ENCODE results near the gene IQCH.

IQCH gene

GRCh38 chr15:67303490-67304363, 49.1 kb downstream of the IQCH start:
- peak in 1 of 2 experiments; percentile 54 for DNase-seq

- peak; percentile 28 to 34 for DNase-seq
These were observed 50.2 kb downstream of the IQCH start for GRCh38 chr15:67304778-67305177.

DNA sequence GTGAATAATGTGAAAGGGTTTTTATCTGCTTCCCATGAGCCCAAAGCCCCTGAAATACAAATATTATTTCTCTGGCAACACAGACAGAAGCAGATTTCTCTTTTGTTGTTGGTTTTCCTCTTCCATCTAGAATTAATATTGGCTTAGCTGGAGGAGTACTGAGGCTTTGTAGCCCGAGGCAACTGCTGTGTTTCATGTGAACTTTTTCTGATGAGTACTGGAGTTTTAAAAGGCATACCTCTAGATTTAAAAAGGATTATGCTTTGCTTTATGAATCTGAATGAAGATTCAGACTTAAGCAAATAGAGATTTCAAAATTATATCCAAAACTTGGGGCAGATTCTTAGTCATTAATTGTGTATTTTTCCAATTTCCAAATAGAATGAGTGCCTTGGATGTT, 50.9 kb downstream of the IQCH start:
- no peak for DNase-seq

DNA sequence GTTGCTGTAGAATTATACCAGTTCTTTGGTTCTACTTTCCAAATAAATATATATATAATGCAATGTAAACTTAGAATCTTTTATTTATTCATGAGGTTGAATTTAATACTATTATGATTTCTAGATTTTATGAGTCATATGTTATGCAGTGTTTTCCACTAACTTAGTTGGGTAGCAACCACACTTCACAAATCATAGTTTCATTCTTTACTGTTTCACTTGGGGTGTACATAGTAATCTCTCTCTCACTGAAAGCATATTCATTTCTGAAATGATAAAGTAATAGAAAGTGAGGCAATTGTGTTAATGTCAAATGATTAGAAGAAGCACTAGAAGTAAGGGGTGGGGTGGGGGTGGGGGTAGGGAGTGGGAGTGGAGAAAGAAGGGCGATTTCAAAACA, 52.6 kb downstream of the IQCH start:
- no peak for DNase-seq

DNA sequence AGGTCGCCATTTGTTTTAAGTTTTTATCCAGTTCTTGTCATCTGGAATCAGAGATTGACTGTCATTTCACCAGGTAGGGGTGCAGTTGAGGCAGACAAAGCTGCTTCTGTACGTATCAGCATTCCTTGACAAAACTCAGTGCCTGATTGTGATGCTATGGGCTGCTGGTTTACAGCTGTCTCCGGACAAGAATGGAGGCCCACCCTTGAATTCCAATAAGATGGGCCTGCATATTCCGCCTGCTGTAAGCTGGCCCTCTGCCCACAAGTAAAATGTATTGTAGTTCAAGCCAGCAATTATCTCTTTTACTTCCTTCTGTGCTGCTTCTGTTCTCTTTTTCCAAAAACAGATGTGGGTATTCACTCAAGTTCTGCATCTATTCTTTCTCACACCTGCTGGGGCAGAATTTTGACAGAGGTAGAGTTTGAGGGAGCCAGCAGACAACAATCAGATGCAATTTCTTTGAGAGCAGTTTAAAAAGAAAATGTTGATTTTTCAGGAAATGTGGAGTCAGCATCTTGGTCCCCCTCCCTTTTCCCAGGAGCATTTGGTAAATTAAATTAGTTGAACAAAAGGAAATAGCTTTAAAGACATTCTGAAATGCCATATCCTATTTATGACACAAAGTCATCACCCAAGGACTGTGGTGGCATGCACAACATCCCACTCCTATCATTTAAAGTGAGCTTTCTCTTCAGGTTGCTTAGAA, 53.5 kb downstream of the IQCH start:
- no peak for DNase-seq

- no peak for DNase-seq
These were observed 57.1 kb downstream of the IQCH start for GRCh38 chr15:67311731-67312130.

- DNase-seq = no peak
These were observed 65.4 kb downstream of the IQCH start for GRCh38 chr15:67319961-67320360.

DNA sequence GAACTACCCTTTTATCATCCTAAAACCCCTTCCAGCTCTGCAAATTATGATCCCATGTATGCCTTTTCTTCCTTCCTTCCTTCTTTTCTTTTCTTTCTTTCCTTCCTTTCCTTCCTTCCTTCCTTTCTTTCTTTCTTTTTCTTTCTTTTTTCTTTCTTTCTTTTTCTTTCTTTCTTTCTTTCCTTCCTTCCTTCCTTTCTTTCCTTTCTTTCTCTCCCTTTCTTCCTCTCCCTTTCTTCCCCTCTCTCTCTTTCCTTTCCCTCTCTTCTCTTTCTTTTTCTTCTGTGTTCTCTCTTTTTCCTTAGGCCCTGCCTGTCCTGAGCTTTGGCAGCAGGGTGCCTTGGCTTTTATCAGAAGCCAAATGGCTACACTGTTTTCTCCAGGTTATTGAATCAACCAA, 66.8 kb downstream of the IQCH start:
- no peak for DNase-seq

DNA sequence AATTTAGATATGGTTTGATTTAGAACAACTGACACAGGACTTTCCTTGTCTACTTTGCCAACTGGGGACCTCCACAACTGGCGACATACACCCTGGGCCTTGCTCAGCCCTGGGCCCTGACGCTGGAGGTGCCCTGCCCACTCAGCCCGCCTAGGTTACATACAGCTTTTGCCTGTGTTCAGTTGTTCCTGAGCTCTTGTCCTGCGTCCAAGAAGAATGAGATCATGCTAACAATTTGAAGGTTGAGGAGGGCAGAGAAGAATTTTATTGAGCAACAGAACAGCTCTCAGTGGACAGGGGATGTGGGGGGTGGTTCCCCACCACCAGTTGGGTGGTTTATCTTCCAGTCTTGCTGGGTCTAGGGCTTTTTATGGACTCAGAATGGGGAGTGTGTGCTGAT, 67.9 kb downstream of the IQCH start:
- no peak for DNase-seq

- no peak for DNase-seq
These were observed 72.7 kb downstream of the IQCH start for GRCh38 chr15:67327312-67327711.

DNA sequence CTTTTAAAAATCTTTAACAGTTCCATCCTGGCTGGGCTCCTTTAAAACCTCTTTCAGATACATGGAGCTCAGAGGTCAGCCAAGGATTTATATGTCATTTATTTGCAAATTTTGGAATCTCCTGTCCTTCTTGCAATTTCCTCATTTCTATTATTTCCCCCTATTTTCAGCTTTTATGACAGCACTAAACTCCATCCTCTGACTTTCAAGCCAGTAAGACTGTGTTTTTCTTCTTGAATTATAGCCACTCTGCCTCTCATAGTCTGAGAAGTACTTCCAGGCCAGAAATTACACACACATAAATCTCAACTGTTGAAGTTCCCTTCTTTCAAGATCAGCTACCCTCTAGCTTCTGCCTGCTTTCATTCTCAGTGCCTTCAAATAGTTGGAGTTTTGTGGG, 73.2 kb downstream of the IQCH start:
- DNase-seq = no peak

- DNase-seq = no peak
These were observed 75.6 kb downstream of the IQCH start for GRCh38 chr15:67329984-67330733.

- DNase-seq = no peak
These were observed 77.1 kb downstream of the IQCH start for GRCh38 chr15:67331676-67332075.

DNA sequence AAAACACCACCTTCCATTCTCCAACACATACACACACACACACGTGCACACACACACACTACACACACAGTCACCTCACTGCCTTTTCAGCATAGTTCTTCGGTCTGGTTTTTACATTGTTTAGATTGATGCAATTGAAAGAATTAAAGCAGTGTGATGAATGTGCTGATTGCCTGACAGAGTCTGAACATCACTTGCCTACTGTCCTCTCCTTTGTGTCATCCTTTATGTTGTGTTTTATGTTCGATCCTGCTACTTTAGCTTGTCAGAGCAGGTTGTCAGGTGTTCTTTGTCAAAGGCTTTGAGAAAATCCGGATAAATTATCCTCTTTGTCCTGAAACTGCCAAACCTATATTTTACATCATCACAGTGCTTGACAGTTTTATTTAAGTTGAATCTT, 80.4 kb downstream of the IQCH start:
- no peak for DNase-seq

GRCh38 chr15:67335534-67336222, 81.1 kb downstream of the IQCH start:
- DNase-seq = no peak

GRCh38 chr15:67340630-67341029, 86.0 kb downstream of the IQCH start:
- no peak for DNase-seq

GRCh38 chr15:67341539-67341938, 87.0 kb downstream of the IQCH start:
- peak; percentile 24 to 58 for DNase-seq

GRCh38 chr15:67343206-67343605, 88.6 kb downstream of the IQCH start:
- DNase-seq = no peak

DNA sequence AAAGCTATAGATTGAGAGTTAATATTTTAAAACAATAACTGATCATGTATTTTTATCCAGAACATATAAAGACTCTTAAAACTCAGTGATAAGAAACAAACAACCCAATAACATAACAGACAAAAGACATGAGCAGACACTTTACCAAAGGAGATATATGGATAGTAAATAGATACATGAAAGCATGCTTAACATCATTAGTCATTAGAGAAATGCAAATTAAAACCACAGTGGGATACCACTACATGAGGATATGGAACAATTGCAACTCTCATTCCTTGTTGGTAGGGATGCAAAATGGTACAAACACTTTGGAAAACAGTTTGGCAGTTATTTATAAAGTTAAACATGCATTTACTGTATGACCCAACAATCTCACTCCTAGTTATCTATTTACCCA, 95.0 kb downstream of the IQCH start:
- DNase-seq = peak in 1 of 2 experiments; percentile 8

DNA sequence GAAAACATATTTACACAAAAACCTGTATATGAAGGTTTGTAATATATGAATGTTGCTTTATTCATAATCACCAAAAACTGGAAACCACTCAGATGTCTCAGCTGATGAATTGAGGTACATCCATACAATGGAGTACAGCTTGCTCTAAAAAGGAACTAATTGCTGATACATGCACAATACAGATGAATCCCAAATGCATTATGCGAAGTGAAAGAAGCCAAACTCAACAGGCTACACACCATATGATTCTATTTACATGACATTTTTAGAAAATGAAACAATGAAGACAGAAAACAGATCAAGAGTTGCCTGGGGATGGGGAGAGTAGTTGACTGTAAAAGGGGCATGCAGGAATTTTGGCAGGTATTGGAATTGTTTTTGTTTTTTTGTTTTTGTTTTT, 95.5 kb downstream of the IQCH start:
- DNase-seq = no peak

DNA sequence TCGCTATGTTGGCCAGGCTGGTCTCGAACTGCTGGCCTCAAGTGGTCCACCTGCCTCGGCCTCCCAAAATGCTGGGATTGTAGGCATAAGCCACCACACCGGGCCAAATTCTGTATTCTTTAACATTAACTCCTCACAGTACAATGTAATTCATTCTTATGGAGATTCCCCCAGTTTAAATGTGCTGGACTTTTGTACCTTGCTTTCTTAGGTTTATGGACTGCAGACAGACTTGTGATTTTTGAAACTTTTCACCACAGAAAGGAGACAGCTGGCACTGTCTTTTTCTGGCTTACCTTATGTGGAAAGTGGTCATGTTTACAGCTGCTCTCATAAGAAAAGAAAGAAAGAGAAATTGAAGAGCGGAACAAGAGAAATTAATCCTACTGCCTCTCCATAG, 103.8 kb downstream of the IQCH start:
- DNase-seq = no peak

- peak; percentile 48 to 68 for DNase-seq
These were observed 104.2 kb downstream of the IQCH start for GRCh38 chr15:67358812-67359211.

Data from NCI-H526 (cell line).